HG02943 (cell line): ENCODE data around the gene UGT1A4.

Experiments used
- ATAC-seq: cut with Tn5 transposase; IDR thresholded peaks from one replicate; pipeline ENCODE4 v1.9.1; 2021; ENCODE audit warnings: mild to moderate bottlenecking, low read depth, moderate library complexity; ENCODE audit not compliant: unreplicated experiment

UGT1A4 gene

GRCh38 chr2:233807966-233808935 is 89.7 kb downstream of the UGT1A4 start:
- no peak for ATAC-seq

GRCh38 chr2:233810385-233810784 is 91.8 kb downstream of the UGT1A4 start:
- no peak for ATAC-seq

GRCh38 chr2:233811087-233811486 is 92.6 kb downstream of the UGT1A4 start:
- no peak for ATAC-seq

- no peak for ATAC-seq
Measured at GRCh38 chr2:233811732-233812131, 93.2 kb downstream of the UGT1A4 start.

GRCh38 chr2:233813236-233814055 is 94.9 kb downstream of the UGT1A4 start:
- ATAC-seq: no peak

GRCh38 chr2:233814056-233814835 is 95.7 kb downstream of the UGT1A4 start:
- ATAC-seq: no peak

GRCh38 chr2:233815861-233816260 is 97.3 kb downstream of the UGT1A4 start:
- ATAC-seq: no peak

GRCh38 chr2:233816334-233816733 is 97.8 kb downstream of the UGT1A4 start:
- no peak for ATAC-seq

GRCh38 chr2:233816771-233817170 is 98.2 kb downstream of the UGT1A4 start:
- no peak for ATAC-seq

GRCh38 chr2:233817361-233817911 is 98.9 kb downstream of the UGT1A4 start:
- ATAC-seq: no peak

- ATAC-seq: no peak
Measured at GRCh38 chr2:233817995-233818638, 99.6 kb downstream of the UGT1A4 start.

GRCh38 chr2:233818639-233819621 is 100.4 kb downstream of the UGT1A4 start:
- ATAC-seq: no peak

GRCh38 chr2:233819884-233820773 is 101.6 kb downstream of the UGT1A4 start:
- ATAC-seq: no peak

GRCh38 chr2:233820774-233821105 is 102.2 kb downstream of the UGT1A4 start:
- no peak for ATAC-seq

GRCh38 chr2:233821196-233821595 is 102.7 kb downstream of the UGT1A4 start:
- ATAC-seq: no peak

- no peak for ATAC-seq
Measured at GRCh38 chr2:233821709-233822100, 103.2 kb downstream of the UGT1A4 start.

GRCh38 chr2:233822101-233822771 is 103.7 kb downstream of the UGT1A4 start:
- no peak for ATAC-seq
